ENCODE data around the gene LILRA1. TPM values are rescaled to one million over a fixed set of nuclear protein-coding genes. Genes with fewer than 3 reads are reported as not detected.
"Not testable (repeated sequence)": the region's sequence is repeated elsewhere in the genome, so short reads cannot be mapped to it uniquely, and the experiment has no call there.

LILRA1 gene
- total RNA-seq, 1 donor, result 2.7 TPM

- no peak for DNase-seq (ENCODE audit: low read depth in 2 of 3, low spot score in 2 of 3)
Measured at GRCh38 chr19:54576411-54576976, 16.9 kb upstream of the LILRA1 start.

GRCh38 chr19:54577334-54577733 is 16.1 kb upstream of the LILRA1 start:
- no peak for DNase-seq (ENCODE audit: low read depth in 2 of 3, low spot score in 2 of 3)

- not testable (repeated sequence) for DNase-seq (ENCODE audit: low read depth in 2 of 3, low spot score in 2 of 3)
Measured at GRCh38 chr19:54578268-54578667, 15.2 kb upstream of the LILRA1 start.

- no peak for DNase-seq (ENCODE audit: low read depth in 2 of 3, low spot score in 2 of 3)
Measured at GRCh38 chr19:54586397-54586796, 7.0 kb upstream of the LILRA1 start.

GRCh38 chr19:54587026-54587425 is 6.4 kb upstream of the LILRA1 start:
- DNase-seq (ENCODE audit: low read depth in 2 of 3, low spot score in 2 of 3), result no peak

GRCh38 chr19:54593931-54594626 is 647 bp downstream of the LILRA1 start:
- DNase-seq (ENCODE audit: low read depth in 2 of 3, low spot score in 2 of 3), result peak in 1 of 3 donors; percentile 24

- DNase-seq (ENCODE audit: low read depth in 2 of 3, low spot score in 2 of 3), result no peak
Measured at GRCh38 chr19:54594737-54595136, 1.3 kb downstream of the LILRA1 start.

GRCh38 chr19:54595680-54596436 is 2.4 kb downstream of the LILRA1 start:
- not testable (repeated sequence) for DNase-seq (ENCODE audit: low read depth in 2 of 3, low spot score in 2 of 3)

GRCh38 chr19:54600212-54600611 is 6.8 kb downstream of the LILRA1 start:
- no peak for DNase-seq (ENCODE audit: low read depth in 2 of 3, low spot score in 2 of 3)

GRCh38 chr19:54606230-54606629 is 12.8 kb downstream of the LILRA1 start:
- DNase-seq (ENCODE audit: low read depth in 2 of 3, low spot score in 2 of 3), result no peak

- DNase-seq (ENCODE audit: low read depth in 2 of 3, low spot score in 2 of 3), result no peak
Measured at GRCh38 chr19:54606891-54607784, 13.7 kb downstream of the LILRA1 start.

- no peak for DNase-seq (ENCODE audit: low read depth in 2 of 3, low spot score in 2 of 3)
Measured at GRCh38 chr19:54607785-54608150, 14.3 kb downstream of the LILRA1 start.

- DNase-seq (ENCODE audit: low read depth in 2 of 3, low spot score in 2 of 3), result no peak
Measured at GRCh38 chr19:54608205-54608604, 14.8 kb downstream of the LILRA1 start.

GRCh38 chr19:54608792-54609191 is 15.4 kb downstream of the LILRA1 start:
- DNase-seq (ENCODE audit: low read depth in 2 of 3, low spot score in 2 of 3), result no peak

GRCh38 chr19:54609356-54609791 is 15.9 kb downstream of the LILRA1 start:
- no peak for DNase-seq (ENCODE audit: low read depth in 2 of 3, low spot score in 2 of 3)

GRCh38 chr19:54612428-54612827 is 19.0 kb downstream of the LILRA1 start:
- DNase-seq (ENCODE audit: low read depth in 2 of 3, low spot score in 2 of 3), result no peak

GRCh38 chr19:54614726-54615125 is 21.3 kb downstream of the LILRA1 start:
- no peak for DNase-seq (ENCODE audit: low read depth in 2 of 3, low spot score in 2 of 3)

GRCh38 chr19:54616057-54616456 is 22.6 kb downstream of the LILRA1 start:
- no peak for DNase-seq (ENCODE audit: low read depth in 2 of 3, low spot score in 2 of 3)

- DNase-seq (ENCODE audit: low read depth in 2 of 3, low spot score in 2 of 3), result no peak
Measured at GRCh38 chr19:54616821-54617560, 23.6 kb downstream of the LILRA1 start.

- DNase-seq (ENCODE audit: low read depth in 2 of 3, low spot score in 2 of 3), result no peak
Measured at GRCh38 chr19:54620464-54620863, 27.0 kb downstream of the LILRA1 start.
